ENCODE measurements around the gene TGFB2. TPM values are rescaled to one million over a fixed set of nuclear protein-coding genes. Genes with fewer than 3 reads are reported as not detected.

The TGFB2 gene
- total RNA-seq, 1 donor from 2014 or later = 40.1 TPM

DNA sequence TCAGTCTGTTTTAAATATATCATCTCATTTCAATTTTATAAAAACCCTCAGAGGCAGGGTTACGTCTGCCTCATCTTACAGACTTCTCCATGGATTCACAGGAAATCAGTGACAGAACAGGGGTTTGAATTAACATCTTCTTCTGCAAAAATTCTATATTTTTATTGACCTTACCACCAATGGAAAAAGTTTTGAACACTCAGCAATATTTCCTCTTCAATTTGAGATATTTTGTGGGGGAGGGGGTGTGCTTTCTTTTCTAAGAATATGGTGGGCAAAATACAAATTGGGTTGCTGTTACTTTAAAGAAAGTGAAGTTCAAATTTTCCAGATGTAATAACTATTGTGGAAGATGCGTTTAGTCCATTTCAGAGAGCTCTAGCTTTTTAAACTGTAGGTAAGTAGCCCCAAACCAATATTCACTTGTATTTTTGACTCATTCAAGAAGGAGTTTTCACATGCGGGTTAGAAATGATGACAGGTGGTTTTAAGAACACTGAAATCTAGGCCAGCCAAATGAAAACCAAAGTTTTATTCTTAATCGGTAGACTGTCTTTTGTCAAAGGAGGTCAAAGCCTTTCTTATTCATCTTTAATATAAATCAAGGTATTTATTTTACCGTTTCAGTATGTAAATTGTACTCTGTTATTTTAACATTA, 17.4 kb downstream of the TGFB2 start:
- DNase-seq = no peak

DNA sequence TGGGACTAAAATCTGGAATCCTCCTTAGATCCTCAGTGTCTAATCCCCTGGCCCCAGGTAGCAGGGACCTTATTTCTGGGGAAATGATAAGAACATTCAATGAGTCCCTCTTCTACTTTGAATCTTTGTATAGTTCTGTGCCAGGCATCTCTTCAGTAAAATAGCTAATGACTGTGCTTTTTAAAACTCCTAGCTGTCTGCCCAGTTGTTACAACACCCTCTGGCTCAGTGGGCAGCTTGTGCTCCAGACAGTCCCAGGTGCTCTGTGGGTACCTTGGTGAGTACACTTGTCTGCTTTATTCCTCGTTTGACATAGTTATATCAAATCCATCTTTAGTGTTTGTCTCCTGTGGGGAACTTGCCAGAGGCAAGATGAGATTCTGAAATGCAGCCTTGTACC, 18.0 kb downstream of the TGFB2 start:
- DNase-seq = no peak

DNA sequence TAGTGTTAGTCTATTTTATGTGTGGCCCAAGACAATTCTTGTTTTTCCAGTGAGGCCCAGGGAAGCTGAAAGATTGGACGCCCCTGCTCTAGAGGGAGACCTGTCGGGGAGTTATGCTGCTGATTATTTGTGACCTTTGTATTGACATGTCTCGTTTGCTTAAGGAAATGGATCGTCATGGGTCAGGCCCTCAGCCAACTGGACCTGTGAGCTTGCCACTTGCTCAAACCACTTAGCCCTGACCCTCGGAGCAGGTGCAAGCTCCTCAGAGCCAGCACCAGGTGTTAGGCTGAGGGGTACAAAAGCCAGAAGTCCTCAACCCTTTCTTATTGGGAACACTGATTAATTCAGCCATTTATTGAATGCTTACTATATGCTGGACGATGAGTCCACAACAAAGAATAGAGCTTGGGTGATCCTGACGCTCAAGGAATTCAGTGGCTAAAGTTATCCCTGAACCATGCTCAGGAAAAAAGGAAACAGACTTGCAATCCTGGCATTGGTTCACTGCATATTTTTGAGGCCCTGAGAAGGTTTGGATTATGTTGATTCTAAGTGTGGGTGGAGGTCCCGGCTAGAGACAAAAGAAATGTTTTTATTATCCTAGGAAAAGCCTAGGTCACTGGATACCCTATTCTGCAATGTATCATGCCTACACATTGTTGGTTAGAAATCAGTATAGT, 19.0 kb downstream of the TGFB2 start:
- peak; percentile 41 for DNase-seq

DNA sequence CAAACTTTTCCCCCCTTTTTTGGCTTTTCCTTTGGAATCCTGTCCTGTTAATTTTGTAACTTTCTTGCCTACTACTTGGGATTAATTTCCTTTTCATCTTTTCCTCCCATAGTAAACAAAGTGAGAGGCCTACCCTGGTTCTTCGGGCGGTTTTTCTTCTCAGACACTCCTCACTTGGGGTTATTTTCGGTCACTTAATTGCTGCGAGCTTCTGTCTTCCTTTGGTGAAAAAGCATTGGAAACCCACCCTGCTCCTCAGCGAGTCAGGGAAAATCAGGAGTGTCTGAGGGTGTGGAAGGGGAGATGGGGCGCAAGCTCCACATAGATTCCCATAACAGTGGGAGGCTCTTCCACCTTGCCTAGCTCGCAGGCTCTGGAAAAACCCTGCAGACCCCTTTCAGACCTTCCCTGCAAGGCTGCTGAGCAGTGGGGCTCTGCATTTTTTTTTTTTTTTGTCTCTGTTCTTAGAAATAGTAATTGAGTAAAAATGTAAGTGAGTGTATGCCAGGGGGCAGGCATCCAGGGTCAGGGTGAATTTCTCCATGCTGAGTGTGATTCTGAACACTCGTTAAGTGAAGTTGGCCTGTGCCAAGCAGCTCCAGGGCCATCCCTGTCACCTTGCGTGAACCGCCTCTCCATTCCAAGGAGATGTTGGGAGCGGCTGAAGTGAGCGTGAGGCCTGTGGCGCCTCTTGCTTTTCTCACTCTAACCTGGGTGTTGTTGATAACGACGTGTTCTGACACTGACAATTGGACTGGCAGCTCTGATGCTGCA, 20.3 kb downstream of the TGFB2 start:
- DNase-seq = no peak

DNA sequence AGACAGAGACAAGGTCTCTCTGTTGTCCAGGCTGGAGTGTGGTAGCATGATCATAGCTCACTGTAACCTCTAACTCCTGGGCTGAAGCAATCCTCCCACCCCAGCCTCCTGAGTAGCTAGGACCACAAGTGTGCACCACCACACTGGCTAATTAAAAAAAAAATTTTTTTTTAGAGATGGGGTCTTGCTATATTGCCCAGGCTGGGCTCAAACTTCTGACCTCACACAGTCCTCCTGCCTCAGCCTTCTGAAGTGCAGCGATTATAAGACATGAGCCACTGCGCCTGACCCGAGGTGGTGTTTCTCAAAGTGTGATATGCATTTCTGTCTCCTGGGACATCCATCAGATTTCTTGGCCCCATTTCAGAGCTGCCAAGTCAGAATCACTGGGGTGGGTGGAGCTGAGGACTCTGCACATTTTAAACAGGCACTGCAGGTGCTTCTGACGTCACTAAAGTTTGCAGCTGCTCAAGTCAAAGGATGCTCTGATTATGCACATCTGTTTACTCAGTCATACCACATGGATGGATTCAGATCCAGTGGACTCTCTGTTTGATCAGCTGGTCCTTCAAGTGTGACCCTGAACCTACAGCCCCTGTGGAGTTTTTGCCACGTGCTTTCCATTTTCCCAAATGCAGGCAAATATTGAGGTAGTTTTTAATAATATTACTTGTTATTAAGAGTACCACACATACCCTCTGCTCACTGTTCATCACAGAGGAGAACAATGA, 21.4 kb downstream of the TGFB2 start:
- DNase-seq = peak; percentile 56

DNA sequence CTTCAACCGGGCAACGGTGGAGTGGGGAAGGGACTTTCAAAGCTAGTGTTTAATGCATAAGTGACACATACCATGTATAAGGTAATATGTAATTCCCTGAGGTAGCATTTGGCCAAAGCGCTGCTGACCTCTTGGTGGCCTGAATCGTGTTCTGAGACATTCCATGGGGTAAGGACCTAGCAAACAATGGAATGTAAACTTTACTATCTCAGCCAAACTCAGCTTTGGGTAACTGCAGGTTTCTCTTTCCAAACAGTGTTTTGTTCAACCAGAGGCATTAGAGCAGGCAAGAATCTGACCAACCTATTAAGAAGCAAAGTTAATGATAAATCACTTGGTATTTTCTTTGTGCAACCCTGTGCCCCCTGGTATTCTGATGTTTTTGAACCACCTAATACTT, 22.0 kb downstream of the TGFB2 start:
- no peak for DNase-seq

DNA sequence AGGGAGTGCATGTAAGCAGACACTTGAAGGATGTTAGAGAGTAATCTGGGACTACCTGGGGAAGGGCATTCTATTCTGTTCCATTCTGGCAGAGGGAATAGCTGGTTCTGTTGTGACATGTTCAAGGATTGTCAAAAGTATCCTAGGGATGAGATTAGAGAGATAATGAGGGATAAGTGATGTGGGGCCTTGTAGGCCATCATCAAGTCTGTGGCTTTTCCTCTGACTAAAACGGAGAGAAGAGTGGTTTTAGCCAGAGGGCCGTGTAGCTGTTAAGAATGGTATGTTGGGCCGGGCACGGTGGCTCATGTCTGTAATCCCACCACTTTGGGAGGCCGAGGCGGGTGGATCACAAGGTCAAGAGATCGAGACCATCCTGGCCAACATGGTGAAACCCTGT, 23.6 kb downstream of the TGFB2 start:
- DNase-seq = no peak

DNA sequence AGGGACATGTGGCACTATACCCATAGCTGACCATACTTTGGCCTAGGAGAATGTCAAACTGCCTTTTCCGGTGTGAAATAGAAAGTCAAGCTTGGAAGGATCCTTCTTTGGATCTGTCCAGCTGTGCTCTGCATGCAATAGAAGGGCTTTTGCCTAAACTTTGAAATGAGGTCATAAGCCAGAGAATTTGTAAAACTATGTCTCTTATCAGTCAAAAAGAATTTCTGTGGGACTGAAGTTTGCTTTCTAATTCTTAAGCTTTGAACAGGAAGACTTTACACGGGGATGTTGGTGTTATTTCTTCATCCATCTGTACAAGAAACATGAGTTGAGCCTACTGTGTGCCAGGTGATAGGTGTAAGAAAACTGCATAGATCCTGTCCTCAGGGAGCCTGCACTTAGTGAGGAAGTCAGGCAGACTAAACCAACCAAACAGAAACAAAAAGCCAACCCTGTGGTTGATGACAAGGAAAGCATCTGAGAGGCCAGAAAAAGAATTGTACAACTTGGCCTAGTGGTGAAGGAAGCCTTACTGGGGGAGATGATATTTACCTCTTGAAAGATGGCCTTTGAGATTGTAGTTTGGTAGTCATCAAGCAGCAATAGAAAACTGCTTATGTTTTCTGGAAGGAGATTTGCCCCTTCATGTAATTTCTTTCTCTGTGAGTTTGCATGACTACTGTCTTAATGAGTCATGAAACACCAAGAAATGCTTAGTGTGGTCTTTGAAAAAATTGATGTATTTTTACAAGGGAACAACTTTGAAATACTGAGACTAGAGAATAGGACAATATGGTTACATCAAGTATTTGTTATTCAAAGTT, 24.8 kb downstream of the TGFB2 start:
- DNase-seq = no peak

DNA sequence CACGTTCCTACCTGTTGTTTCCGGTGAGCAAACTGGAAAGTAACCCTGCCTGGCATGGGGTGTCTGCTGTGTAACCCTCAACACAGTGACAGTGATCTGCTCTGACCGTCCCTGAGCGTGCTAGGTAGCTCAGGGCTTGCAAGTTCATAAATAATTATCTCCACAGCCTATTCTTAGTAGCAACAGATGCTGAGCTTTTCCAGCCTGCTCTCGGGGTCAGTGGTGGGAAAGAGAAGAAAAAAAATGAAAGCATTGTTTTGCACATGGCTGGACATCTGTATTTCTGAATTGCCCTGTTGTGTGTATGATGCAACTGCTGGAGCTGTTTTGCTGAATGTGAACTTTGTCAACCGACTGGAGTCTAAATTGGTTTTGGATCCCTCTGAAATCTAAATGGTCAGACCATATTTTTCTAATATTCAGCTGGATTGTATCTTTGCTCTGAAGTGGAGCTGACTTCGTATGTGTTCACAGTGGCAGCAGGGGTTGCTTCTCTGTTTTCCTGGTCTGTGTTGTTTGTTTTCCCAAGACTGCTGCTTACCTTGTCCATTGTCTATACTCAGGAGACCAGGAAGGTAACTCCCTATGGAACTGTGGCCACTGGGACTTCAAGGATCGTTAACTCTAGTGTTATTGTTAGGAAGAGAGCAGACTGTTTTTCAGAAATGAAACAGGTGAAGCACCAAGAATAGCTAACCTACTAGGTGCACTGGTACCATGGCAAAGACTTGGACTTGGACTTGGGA, 27.0 kb downstream of the TGFB2 start:
- DNase-seq = peak; percentile 84

DNA sequence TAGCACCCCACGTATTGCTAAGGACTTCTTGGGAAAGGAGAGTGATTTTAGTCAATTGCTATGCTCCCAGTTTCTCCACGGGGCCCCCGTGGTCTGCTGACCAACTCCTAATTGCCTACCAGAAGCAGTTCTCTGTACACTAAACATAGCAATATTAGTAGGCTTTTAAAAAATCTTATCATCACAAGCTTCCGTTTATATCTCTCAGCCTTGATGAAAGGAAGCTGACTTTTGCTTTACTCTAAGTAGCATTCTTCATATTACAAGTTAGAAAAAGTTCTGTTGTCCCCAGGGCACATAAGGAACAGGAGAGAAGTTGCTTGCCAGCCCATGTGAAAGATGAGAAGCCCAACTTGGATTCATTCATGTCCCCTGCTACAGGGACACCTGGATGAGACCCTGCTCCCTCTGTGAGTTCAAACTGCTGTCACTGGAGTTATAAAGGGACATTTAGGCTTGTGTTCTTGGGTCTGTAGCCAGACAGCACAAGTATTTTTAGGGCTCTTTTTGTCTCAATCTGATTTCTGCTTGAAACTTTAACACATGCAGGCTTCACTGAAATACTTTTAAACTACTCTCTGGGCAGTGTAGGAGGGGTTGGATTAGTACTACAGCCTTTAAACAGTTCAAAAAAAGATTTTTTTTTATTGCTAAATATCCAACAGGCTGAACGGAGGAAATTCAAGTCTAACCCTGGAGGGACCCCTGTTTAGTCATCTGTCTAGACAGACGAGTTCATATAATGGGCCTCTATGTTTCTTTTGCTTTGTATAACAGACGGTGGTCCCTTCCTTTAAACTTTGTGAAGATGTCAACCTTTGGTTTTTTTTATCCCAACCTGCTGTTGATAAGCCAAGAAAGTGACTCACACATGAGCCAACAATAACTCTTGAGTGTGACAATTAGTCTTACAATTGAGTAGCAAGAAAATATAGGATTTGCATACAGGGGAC, 29.5 kb downstream of the TGFB2 start:
- DNase-seq = peak; percentile 67

DNA sequence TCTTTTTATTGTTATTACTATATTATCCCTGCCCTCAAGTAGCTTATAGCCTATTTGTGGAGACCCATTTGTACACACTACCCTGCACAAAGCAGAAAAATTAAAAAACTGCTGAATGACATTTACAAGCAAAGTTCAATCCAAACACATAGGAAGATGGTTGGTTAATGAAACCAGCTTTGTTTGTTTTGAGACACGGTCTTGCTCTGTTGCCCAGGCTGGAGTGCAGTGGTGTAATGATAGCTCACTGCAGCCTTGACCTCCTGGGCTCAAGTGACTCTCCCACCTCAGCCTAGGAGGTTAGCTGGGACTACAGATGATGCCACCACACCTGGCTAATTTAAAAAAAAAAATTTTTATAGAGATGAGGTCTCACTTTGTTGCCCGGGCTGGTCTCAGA, 31.6 kb downstream of the TGFB2 start:
- DNase-seq = no peak

DNA sequence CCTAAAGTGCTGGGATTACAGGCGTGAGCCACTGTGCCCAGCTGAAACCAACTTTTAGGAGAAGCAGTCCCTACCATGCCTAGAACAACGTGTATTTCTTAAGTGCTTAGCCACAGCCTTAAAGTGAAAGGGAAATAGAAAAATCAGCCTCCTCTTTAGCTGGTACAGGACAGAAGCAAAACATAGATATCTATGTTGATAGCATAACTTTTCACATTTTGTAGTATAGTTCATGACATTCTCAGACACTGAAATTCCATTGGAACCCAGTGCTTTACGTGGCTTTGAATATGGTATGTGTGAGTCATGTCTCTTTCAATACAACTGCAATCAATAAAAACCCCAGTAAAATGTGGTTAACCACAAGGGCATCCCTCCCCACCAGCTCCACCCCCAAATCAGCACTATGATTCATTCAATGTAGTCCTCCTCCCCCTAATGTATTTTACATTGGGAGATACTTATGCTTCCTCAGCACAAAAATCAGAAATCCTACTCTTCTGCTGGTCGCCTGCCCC, 32.1 kb downstream of the TGFB2 start:
- DNase-seq = no peak

DNA sequence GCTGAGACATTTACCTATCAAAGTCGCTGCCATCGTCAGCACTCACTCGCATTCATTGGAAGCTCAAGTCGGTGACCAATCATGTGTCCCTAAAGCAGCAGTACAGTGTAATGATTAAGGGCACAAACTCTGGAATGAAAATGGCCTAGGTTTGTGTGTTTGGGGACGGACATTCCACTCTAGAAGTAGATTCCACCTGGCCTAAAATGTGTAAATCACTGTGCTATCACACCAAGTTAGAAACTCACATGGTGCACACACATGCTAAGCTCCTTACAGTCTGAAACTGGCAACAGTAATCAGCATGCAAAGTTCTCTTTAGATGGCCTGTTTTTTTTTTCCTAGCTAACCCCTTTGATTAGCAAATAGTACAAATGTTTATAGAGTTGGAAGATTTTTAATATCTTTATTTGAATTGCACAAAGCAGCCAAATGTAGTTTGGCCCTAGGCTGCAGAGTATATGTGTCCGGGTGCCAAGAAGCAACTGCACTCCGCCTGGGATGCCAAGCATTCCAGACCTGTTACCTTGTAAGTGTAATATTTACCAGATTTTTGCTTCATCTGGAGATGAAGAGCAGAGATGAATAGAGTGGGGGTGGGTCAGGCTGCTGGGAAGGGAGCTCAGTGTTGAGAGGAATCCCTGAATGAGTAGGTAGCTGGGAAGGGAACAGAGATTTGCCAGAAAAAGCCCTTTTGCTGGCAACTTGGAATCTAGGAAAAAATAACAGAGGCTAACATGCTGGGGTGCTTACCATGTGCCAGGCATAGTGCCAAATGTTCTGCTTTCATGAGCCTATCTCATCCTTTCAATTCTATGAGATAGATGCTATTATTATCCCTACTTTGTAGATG, 35.2 kb downstream of the TGFB2 start:
- peak; percentile 70 for DNase-seq

DNA sequence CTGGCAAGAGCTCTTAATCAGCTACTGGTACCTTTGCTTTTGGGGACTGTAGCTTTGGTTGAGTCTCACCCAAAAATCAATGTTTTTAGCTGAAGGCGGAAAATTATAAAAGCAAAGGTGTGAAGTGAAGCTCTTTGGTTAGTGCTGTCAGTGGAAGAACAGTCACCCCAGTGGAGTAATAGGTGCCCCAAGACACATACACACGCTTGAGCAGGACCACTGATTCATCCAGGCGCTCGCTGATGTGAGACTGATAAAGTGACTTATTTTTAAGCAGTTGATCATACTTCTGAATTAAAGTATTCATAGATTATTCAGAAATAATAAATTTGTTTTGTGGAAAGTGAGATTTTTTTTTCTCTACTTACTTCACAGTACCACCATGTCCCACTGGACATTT, 37.1 kb downstream of the TGFB2 start:
- no peak for DNase-seq

DNA sequence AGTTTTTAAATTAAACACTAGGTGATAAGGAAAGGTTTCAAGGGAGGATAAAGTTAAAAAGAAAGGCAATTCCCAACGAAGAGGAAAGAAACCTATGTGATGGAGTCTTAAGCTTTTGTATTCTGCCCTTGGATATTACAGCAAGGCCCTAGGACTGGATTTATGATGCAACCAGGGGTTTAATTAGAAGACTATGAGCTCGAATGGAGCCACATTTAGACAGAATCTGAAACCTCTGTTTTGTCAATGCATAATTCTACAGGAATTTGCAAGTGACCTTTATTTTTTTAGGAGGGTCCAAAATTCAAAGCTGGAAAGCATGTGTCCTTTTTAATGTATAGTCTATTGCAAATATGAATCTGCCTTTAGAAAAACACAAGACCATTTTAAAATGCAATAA, 37.9 kb downstream of the TGFB2 start:
- no peak for DNase-seq

DNA sequence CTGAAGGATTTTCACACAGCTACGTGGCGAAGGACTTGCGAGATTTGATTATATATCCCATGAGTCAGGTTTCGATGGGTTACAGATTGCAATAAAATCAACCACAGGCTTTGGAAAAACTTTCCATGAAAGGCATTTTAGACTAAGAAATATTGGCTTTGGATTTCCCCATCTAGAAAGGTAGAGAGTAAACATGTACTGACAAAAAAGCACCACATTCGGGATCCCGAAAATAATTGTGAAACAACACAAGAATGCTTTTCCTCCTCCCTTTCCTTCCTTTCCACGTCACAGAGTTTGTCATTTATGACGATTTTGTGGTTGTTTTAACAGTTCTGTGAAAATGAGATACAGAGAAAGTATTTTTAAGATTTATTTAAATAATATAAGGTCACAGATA, 38.5 kb downstream of the TGFB2 start:
- no peak for DNase-seq

DNA sequence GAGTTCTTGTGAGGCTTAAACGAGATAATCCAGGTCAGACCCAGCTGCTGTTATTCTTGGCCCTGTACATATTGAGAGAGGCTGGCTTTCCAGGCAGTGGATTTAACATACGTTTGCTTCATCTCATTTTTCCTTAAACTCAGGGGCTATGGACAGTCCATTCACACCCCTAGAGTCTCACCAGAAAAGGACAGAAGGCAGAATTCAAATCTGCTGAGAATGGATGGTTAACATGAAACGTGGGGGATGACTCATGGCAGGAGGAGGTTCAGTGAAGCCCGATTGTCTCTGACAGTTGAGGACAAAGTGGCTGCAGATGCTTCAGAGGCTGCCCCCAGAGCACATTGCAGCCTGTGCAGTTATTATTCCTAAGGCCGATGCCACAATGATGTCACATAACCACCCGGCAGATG, 39.5 kb downstream of the TGFB2 start:
- peak; percentile 58 for DNase-seq

DNA sequence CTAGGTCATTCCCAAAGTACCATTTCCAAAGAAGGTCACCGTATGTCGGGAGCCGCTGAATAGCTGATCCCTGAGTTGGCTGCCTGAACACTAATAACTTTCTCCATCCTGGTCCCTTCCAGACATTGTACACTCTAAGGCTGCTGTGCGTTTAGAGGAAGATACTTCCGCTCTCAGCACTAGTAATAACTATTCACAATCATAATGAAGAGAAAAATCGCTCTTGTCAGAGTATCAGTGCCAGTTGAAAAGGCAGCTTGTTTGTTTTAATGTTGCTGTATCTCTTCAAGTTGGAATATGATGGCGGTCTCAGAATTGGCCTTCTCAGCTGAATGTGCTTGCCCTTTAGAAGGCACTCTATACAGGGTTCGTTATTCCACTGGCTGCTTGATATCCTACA, 43.5 kb downstream of the TGFB2 start:
- DNase-seq = no peak

DNA sequence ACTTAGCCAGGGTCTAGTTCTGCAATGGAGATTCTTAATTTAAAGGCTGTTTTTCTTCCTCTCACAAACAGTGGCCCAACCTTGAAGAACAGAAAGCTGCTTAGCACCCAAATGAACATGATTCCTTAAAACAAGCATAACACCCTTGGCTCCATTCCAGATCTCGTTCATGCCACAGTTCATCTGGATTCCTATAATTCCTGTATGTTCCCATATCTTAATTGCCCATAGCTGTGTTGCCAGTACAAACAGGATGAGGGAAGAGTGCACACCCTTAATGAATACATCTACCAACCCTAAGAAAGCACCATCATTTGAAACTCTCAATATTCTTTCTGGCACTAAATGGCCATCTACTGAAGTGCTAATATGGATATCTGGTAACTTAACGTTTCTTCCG, 45.5 kb downstream of the TGFB2 start:
- DNase-seq = no peak
